HG03520 (cell line): ENCODE results near the gene BCCIP.

Source experiments
- ATAC-seq: cut with Tn5 transposase; IDR thresholded peaks from one replicate; pipeline ENCODE4 v1.9.1; 2021; ENCODE audit warnings: mild to moderate bottlenecking, moderate library complexity; ENCODE audit not compliant: unreplicated experiment

Gene BCCIP

DNA sequence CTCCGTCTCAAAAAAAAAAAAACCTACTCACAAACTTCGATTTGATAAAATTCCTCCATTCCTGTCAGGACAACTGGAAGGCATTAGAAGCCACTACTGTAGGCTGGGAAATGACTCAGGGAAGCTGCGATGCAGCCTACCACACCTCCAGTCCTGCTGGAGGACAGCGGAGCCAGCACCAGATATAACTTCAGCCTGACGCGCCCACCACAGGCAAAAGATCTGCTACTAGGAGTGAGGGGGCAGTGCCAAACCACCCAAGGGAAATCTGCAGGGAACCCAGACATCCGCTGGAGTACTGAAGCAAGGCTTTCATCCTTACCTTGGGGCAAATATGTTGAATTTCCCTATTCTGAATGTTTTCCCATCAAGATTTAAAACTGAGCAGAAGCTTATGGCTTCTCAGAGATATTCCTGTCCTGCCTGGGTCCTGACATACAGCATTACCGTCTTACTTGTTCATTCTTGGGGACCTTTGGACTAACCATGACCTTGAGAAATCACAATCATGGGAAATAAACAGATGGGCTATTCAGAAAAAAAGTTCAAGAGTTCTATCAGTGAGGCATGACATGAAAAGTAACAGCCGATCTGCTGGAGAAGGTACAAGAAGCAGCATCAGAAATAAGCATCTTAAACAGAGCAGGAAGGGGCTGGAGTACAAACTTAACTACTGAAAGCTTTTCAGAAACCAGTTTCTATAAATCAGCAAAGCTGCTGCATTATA, 20.4 kb downstream of the BCCIP start:
- no peak for ATAC-seq

DNA sequence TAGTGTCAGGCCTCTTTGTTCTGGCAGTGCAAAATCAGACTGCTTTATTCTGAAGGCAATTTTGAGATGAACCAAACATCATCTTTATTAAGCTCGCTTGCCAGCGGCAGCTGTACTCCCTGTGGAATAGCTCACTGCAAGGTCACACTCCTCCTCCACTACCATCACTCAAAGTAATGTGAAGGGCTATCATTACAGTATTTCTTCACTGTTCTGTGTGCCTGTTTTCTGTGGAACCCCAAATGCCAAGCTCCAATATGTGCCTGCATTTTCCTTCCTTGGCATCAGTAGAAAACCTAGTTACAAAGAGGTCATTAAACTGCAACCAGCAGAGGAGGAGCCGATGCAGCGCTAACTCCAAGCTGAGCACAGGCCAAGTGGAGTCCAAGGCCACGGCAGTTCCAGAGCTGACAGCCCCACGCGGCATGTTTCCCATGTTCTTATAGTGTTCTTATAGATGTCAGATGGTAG, 21.4 kb downstream of the BCCIP start:
- ATAC-seq = no peak

DNA sequence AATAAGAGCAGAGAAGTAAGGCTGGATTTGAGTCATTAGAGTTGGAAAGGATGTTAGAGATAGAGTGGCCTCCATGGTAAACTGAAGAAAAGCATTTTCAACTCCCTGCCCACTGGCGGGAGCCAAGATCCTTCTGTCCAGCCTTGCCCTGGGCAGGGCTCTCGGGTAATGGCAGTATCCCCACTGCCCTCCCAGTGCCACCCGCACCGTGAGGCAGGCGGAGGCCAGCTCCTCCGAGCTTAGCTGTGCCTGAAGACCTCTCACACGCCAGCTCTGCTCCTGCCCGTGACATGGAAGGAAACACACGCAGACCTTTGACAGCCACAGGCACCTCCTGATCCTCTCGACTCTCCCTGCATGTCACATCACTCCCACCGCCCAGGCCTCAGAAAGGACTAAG, 22.3 kb downstream of the BCCIP start:
- no peak for ATAC-seq

DNA sequence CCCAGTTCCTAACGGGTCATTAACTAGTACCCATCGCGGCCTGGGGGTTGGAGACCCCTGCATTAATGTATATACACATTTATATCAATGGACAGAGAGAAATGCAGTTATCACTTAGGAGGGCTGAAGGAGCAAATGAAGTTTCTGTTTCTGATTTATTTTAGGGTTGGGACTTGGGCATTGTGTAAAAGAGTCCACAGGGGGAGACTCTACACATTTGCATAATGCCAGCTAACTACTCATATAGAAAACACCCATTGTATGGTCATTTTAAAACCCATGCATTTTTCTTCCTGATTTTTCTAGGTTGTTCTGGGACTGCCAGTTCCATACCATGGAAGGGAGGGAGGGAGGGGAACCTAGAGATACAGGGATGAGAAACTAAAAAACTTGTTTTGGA, 23.5 kb downstream of the BCCIP start:
- ATAC-seq = no peak

DNA sequence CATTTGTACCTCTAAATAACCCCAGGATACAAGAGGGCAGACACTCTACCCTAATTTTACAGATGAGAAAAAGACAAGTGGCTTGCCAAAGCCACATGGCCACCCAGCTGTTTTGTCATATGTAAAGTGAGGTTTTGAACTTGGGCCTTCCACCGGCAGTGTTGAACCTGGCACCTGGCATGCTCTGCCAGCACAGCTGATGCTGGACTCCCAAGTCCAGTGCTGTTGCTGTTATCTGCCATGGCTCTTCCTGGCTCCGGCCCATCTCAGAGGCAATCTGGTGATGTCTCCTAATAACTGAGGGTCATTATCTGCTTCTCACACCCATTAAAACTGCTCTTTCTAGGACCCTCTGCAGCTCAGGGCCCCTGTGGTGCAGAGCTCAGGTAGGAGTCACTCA, 25.0 kb downstream of the BCCIP start:
- no peak for ATAC-seq

DNA sequence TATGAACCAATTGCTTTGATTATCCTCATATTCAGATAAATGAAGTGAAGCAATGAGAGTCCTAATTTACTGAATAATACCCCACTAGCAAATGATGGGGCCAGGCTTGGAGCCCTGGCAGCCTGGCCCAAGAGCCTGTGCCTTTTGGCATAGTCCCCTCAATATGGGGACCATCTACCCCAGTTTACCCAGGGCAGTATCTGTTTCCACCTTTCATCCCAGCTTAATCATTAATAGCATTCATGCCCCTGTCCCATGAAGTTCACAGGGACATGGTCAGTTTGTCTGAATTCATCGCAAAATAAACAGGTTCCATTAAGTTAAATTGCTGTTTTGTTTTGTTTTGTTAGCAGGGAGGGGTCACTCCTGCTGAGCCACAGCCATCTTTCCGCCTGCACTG, 25.5 kb downstream of the BCCIP start:
- ATAC-seq = no peak

DNA sequence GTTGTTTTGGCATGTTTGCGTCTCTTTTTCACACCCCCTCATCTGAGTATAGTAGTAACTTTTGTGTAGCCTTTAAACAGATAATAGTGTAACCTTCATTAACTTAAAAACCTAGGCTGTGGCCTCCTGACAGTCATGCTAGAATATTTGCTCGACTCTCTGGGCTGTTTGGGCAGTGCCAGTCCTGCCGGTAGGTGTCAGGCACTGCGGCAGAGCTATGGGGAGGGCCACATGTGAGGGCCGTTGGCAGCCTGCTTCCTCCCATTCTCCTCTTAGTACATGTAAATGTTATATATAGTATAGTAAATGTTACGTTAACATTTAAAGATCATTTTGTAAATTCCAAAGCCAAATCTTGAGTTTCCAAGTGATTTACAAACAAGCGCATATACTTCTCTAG, 26.1 kb downstream of the BCCIP start:
- no peak for ATAC-seq

DNA sequence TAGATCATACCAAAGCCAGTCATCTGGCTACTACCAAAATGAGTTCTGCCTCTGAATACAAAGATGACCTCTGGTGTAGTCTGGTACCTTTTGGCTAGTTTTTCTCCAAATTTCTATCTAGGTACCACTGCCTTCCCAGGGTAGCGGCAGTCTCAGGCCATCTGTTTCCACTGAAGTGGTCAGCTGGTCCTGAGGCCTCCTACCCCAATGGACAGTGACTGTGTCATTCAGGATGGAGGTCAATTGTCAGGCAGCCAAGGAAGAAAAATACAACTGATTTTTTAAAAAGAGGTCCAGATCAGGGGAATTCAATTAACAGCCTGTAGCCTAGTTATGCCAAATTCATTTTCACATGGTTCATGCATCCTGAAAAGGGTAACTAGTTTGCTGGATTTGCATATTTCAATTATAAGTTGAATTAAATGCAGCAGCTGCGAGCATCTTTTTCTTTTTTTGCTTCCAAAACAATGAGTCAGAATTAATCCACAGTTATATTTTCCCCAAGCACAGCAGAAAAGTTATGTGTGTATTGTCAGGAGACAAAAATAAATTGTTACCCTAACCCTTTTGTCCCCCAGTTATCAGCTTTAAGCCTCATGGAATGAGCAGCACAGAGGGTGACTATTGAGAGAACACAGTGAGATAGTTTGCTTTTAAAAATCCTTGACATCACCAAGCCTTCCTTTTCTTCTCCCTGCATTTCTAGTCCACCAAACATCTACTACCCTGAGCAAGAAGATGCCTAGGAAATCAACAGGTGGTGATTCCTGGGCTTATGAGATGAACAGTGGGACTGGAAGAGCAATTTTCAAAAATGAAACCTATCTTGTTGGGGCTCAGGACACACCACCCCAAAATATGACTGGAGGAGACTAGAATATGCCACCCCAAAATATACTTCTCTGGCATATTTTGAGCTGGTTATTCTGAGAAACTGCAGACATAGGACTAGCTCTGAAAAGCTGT, 27.7 kb downstream of the BCCIP start:
- ATAC-seq = no peak

DNA sequence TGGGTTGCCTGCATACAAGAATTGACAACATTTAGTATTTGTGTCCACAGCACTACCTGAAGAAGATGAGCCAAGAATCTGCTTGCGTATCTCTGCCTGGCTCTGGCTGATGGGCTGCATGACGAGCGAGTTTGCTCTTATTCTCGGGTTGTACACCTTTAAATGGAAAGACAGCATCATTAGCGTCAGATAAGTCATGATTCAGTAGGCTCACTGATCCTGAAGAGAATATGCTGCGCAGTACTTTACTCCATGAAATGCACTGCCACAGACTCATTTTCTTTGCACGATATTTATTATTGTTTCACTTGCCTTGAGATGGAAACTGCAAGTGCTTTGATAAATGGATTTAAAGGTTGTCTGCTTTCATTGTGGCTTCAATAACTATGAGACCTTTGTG, 29.1 kb downstream of the BCCIP start:
- no peak for ATAC-seq

DNA sequence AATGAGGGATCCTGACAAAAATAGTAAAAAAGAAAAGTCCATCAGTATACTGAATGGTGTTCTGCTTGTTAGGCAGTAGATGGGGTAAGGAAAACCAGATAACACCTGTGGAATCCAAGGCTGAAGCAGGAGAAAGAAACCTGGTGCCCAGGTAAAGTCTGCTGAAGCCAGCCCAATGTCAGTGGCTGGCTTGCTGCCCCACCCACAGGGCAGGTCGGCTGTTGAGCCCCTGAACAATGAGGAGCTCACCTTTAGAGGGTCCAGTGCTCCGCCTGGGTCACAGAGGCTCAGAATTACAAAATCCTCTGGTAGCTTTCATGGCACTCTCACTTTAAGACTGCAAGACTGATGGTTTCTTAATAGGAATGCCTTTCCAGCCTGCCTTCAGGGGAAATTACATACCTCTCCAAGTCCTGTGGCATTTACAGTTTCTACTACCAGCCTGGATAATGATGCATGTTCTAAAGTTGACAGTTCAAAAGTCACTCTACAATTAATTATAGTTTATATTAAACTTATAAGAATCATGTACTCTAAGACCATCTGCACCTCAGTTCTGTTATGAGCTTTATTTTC, 33.9 kb downstream of the BCCIP start:
- no peak for ATAC-seq

DNA sequence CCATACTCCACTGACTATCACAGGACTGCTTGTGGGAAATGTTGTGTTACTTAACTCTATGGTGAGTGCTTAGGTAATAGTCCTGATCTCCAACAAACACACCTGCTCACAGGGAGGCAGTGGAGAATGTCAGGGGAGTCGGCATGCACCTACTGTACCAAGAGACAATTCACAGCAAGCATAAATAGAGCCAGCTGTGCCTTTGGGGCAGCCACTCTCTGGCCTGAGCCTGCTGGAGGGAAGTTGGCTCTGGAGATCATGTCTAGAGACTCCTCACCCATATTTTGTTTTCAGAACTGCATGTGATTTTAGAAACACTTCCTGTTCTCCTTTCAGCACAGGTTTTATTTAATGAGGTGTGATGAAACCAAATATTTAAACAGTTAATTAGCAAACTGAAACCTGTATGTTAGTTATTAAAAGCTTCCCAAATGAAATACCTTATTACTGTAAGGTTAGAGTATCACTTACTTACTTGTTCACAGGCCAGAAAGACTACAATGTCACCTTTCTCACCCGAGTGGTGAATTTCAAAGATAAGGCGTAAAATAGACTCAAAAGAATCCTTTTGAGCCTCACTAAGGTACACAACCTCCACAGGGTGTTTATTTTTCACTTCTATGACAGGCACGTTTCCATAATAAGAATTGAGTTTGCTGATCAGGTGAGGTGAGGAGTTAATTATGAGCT, 35.9 kb downstream of the BCCIP start:
- no peak for ATAC-seq

DNA sequence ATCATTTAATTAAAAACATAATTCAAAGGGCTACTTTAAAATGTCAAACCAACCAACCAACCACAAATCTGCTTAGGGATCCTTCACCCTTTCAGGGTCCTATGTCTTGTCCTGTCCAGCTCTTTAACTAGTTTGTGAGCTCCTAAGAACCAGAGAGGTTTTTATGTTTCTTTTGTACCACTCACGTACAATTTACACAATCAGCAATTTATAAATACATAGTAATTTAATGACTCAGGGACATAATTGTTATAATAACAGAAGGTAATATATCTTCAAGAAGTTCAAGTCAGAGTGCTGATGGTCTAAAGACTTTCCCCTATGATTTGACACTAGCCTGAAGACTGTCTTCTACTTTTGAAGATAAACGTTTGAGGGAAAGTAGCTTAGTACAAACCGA, 41.8 kb downstream of the BCCIP start:
- ATAC-seq = no peak

DNA sequence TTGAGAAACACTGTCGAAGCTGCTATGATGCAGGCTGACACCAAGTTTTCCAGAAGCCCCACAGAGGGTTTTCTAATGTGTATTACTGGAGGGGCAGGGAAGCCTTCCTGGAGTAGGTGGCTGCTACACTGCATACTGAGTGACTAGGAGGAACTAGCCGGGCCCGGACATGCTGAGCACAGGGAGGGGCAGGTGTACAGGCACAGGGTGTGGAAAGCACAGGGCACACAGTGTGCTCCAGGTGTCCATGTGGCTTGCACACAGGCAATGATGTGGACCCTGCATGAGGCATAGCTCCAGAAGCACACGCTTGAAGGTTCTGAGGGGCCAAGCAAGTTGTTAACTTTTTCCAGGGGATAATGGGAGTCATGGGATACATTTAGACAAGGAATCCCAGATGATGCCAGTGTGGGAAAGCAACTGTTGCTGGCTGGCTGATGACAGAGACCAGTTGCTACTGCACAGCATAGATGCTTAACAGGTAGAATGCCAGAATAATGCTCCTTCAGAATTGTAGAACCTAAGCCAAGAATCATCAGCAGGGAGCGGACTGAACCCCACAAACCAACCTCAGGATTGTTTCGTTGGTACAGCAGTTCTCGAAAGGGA, 43.2 kb downstream of the BCCIP start:
- no peak for ATAC-seq

DNA sequence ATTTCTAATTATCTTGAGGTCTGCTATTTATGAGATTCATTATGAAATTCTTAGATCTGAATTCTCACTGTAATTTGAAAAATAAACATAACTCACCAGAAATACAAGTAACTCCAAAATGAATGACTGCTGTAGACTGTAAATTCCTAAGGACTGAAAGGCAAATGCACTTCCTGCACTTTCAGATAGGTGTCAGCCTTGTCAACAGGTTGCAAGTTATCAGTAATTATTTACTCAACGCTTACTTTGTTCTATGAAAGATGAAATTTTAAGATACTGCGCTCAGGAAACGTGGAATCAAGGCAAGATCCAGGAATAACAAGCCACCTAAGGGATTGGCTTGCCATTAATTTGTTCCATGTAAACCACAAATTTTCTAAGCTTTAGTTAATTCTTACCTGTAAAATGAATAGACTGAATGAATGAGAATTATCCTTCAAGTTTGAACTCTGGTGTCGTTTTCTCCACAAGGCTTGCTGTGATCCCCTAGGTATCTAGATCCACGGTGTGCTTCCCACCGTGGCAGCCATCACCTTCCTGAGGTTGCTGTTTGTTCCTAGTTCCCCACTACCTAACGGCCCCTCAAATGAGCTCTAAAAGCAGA, 45.1 kb downstream of the BCCIP start:
- ATAC-seq = no peak

DNA sequence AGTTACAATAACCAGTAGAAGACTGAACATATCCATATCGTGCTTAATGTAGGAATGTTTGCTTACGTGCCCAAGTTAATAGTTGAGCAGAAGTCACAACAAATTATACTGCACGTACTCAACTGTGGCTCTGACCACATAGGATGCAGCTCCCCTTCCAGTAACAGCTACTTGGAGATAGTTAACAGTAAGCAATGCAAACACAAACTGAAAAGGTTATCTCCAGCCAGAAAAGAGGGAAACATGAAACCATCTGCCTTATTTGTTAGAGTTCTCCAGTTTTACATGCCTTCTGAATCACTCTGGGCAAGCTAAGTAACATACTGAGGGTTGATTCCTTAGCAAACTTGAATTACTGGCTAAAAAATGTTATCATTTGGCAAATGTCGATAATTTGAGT, 48.0 kb downstream of the BCCIP start:
- ATAC-seq = no peak

DNA sequence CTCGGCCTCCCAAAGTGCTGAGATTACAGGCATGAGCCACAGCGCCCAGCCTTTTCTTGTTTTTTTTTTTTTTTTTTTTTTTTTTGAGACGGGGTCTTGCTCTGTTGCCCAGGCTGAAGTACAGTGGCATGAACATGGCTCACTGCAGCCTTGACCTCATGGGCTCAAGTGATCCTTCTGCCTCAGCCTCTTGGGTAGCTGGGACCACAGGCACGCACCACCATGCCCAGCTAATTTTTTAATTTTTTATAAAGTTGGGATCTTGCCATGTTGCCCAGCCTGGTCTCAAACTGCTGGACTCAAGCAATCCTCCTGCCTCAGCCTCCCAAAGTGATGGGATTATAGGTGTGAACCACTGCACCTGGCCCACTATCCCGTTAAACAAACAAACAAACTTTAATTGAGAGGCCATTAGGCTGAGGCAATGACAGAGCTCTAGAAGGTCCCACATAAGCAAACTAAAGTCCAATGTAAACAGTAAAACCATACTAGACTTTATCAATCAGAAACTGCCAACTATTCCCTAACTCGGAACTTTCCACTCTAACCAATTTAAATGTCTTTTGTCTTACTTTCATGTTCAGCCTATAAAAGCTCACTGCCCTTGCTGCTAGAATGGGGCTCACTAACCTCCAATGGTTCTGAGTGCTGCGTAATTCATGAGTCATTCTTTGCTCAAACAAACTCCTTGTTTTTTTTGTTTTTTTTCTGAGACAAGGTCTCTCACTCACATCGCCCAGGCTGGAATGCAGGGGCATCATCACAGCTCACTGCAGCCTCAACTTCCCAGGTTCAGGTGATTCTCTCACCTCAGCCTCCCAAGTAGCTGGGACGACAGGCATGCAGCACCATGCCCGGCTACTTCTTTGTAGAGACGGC, 55.9 kb downstream of the BCCIP start:
- ATAC-seq = no peak

DNA sequence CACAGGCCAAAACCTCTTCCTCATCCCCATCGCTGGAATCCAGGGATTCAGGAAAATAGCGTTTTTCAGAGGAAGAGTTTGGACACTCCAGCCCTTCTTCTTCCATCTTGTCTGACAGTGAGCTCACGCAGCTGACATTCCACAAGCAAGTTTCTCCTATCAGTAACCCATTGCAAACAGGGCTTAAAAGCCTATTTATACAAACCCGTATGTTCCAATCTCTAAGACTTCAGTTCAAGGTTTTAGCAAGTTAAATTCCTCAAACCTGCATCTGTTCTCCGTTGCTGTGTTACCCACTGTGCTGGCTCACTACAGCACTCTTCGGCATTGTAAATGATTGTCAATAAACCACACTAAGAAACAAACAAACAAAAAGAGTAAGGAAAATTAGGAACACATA, 57.4 kb downstream of the BCCIP start:
- ATAC-seq = no peak

DNA sequence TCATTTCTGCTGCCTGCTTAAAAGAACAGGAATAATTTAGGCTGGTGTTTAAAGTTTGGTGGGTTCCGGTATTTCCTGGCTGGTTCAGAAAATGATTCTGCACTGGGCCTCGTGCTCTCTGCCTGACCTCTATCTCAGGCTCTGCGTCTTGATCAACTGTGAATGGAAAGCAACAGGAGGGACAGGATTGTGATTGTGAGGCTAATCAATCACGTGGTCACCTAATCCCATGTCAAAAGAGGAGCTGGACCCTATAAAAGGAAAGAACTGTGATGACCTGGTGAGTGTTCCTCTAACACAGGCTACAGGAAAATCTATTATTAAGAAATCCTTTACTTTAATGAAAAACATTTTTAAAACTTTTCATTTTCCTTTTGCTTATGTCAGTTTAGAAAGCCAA, 57.8 kb downstream of the BCCIP start, which contains the start of gene DHX32:
DHX32 (minus strand) TSS at position 101 of the 400 bp plus-strand sequence. CDS start 468 bp downstream, outside the sequence.
- ATAC-seq = no peak

DNA sequence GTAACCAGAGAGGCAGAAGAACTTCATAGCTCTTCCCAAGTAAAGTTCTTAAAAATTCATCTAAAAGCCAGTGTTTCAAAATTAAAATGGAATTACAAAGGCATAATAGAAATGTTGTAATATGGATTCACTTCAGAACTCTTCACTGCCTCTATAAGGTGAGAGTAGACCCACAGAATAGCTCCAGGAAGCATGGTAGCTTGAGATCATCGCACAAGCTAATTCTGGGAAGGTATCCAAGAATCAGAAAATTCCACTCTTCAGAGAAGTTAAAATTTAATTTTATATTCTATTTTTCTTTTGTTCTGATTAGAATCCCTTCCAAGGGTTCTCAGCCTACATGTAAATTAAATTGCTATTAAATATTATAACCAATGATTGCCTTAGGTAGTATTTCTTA, 59.2 kb downstream of the BCCIP start:
- ATAC-seq = no peak
